Panc1 (cell line): ENCODE results near the gene HYAL2. TPM values are rescaled to one million over a fixed set of nuclear protein-coding genes. Genes with fewer than 3 reads are reported as not detected.
"Not testable (repeated sequence)": the region's sequence is repeated elsewhere in the genome, so short reads cannot be mapped to it uniquely, and the experiment has no call there.

Experiments used
- ATAC-seq: fragments of 200-7000 bp; cut with Tn5 transposase; 2 replicates; pipeline ENCODE4 v1.9.1; 2020; ENCODE audit warnings: mild to moderate bottlenecking, moderate library complexity
- BruUV-seq: library from RNA; stranded (reverse); fragments of 400-500 nt; replicated peaks from 2 replicates; lab custom pipeline; 2021; lab: Mats Ljungman, UMichigan
- CTCF ChIA-PET: fragments of 300-600 bp; sonication (Branson Sonifier 250); formaldehyde crosslinking; loops from one replicate; lab custom pipeline; 2022; ENCODE audit warnings: antibody characterized with exemption; lab: Charles Lee
- POLR2A ChIA-PET: fragments of 300-600 bp; sonication (Branson Sonifier 250); formaldehyde crosslinking; loops from one replicate; lab custom pipeline; 2022; ENCODE audit warnings: antibody characterized with exemption; lab: Charles Lee
- DNase-seq: peaks from one replicate; pipeline ENCODE4 v3.0.0-alpha.2; 2010; ENCODE audit warnings: low read depth, low spot score
- H3K27ac ChIP-seq: 2 replicates; pipeline ENCODE4 v1.5.1; 2011; ENCODE audit warnings: mild to moderate bottlenecking, low read length, inconsistent platforms
- H3K27me3 ChIP-seq: fragments of 200-500 bp; sonication (Bioruptor generic); 2 replicates; pipeline ENCODE4 v1.6.0; 2014; ENCODE audit warnings: low read length, inconsistent platforms; ENCODE audit not compliant: control insufficient read depth, insufficient read depth
- H3K36me3 ChIP-seq: fragments of 200-500 bp; sonication (Bioruptor generic); 2 replicates; pipeline ENCODE4 v1.5.1; 2014; ENCODE audit warnings: inconsistent platforms, mild to moderate bottlenecking, low read length, moderate library complexity; ENCODE audit not compliant: control insufficient read depth, insufficient read depth
- H3K4me1 ChIP-seq: 2 replicates; pipeline ENCODE4 v1.5.1; 2011; ENCODE audit warnings: inconsistent platforms, mild to moderate bottlenecking, low read length, moderate library complexity; ENCODE audit not compliant: control insufficient read depth, insufficient read depth
- H3K4me3 ChIP-seq, 2 experiments: 2 replicates each; pipeline ENCODE4 v1.5.1; 2011 to 2012; ENCODE audit warnings: low read depth in 2 of 2, low read length in 2 of 2, mild to moderate bottlenecking in 2 of 2, inconsistent platforms in 1 of 2, moderate library complexity in 1 of 2
- H3K9me3 ChIP-seq: fragments of 200-500 bp; sonication (Bioruptor generic); 2 replicates; pipeline ENCODE4 v1.5.1; 2014; ENCODE audit warnings: low read depth, mild to moderate bottlenecking, inconsistent platforms, low read length, moderate library complexity; ENCODE audit not compliant: control insufficient read depth, insufficient read depth
- POLR2AphosphoS5 ChIP-seq: IDR thresholded peaks from 2 replicates; pipeline ENCODE4 v1.6.1; 2012; ENCODE audit warnings: mild to moderate bottlenecking, low read depth, low read length, moderate library complexity
- SIN3A ChIP-seq: IDR thresholded peaks from 2 replicates; pipeline ENCODE4 v1.6.1; 2012; ENCODE audit warnings: low read depth, mild to moderate bottlenecking, low read length, moderate library complexity, borderline replicate concordance; ENCODE audit not compliant: insufficient read depth
- TCF7L2 ChIP-seq: IDR thresholded peaks from 2 replicates; pipeline ENCODE4 v1.6.1; 2011; ENCODE audit warnings: mild to moderate bottlenecking, low read depth, low read length, inconsistent platforms
- in situ Hi-C: cut with HindIII; loops from 2 replicates; pipeline ENCODE4 v1.10.0; 2016; ENCODE audit warnings: low sequenced_read_pairs, low pct_unique_long_range_greater_than_20kb
- intact Hi-C: fragments of 100-400 bp; cut with micrococcal nuclease; formaldehyde crosslinking; loops from one replicate; pipeline ENCODE4 v1.10.0; 2022; ENCODE audit not compliant: unreplicated experiment
- total RNA-seq: library from RNA; stranded (reverse); gene quantifications from one replicate; pipeline ENCODE4 v1.2.1, GENCODE V29; 2021; ENCODE audit not compliant: unreplicated experiment
- TF ChIP-seq, protein P1 (sequence below): fragments of 450-650 bp; IDR thresholded peaks from 2 replicates; pipeline ENCODE4 v1.5.1; 2017; ENCODE audit warnings: mild to moderate bottlenecking
- TF ChIP-seq, protein P2 (sequence below), 2 experiments: IDR thresholded peaks; 2 replicates each; pipeline ENCODE4 v1.6.1; 2011 to 2012; ENCODE audit warnings: low read depth in 2 of 2, control low read depth in 1 of 2, low read length in 1 of 2, mild to moderate bottlenecking in 1 of 2, moderate library complexity in 1 of 2; ENCODE audit not compliant: insufficient read depth in 1 of 2

Gene HYAL2
- total RNA-seq, 1 experiment from 2014 or later = 41.5 TPM

DNA sequence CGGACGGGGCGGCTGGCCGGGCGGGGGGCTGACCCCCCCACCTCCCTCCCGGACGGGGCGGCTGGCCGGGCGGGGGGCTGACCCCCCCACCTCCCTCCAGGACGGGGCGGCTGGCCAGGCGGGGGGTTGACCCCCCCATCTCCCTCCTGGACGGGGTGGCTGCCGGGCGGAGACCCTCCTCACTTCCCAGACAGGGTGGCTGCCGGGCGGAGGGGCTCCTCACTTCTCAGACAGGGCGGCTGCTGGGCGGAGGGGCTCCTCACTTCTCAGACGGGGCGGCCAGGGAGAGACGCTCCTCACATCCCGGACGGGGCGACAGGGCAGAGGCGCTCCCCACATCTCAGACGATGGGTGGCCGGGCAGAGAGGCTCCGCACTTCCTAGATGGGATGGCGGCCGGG is 10.5 kb downstream of the HYAL2 start:
- BruUV-seq, H3K9me3 ChIP-seq, H3K27me3 ChIP-seq, POLR2A ChIA-PET, H3K27ac ChIP-seq, ATAC-seq, CTCF ChIA-PET, H3K4me3 ChIP-seq, intact Hi-C loops, H3K4me1 ChIP-seq, H3K36me3 ChIP-seq, DNase-seq, in situ Hi-C loops: not testable (repeated sequence)

DNA sequence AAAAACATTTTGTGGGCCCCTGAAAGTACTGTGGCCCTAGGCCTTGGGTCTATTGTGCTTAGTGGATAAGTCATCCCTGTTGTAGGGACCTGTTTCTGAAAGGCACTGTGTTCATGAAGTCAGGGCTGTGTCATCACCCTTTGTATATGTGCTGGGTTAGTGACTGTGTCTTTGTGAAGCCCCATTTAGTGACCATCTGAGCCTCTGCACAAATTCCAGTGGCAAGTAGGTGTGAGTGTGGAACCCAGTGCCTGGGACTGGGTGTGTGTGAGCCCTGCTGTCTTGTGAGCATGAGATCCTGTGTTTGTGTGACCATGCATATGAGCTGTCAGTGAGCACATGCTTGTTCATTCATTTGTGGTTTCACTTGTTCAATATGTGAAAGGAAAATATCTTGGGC is 17.9 kb downstream of the HYAL2 start:
- BruUV-seq = no TSS peak
- ChIA-PET CTCF (interaction anchor here (0.6 kb wide), 1 partner anchor 25 kb away, joined by 6 read pairs; no protein-coding TSS in a partner anchor), POLR2A (no interaction called here)
- no peaks in the 10 kb centered on the region for H3K9me3 ChIP-seq
- no peak overlapping the region for H3K27ac ChIP-seq
- TF ChIP-seq, protein P1, sequence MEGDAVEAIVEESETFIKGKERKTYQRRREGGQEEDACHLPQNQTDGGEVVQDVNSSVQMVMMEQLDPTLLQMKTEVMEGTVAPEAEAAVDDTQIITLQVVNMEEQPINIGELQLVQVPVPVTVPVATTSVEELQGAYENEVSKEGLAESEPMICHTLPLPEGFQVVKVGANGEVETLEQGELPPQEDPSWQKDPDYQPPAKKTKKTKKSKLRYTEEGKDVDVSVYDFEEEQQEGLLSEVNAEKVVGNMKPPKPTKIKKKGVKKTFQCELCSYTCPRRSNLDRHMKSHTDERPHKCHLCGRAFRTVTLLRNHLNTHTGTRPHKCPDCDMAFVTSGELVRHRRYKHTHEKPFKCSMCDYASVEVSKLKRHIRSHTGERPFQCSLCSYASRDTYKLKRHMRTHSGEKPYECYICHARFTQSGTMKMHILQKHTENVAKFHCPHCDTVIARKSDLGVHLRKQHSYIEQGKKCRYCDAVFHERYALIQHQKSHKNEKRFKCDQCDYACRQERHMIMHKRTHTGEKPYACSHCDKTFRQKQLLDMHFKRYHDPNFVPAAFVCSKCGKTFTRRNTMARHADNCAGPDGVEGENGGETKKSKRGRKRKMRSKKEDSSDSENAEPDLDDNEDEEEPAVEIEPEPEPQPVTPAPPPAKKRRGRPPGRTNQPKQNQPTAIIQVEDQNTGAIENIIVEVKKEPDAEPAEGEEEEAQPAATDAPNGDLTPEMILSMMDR = no peak
- no peak for TF ChIP-seq POLR2AphosphoS5
- no peak for TF ChIP-seq SIN3A
- TF ChIP-seq, protein P2, sequence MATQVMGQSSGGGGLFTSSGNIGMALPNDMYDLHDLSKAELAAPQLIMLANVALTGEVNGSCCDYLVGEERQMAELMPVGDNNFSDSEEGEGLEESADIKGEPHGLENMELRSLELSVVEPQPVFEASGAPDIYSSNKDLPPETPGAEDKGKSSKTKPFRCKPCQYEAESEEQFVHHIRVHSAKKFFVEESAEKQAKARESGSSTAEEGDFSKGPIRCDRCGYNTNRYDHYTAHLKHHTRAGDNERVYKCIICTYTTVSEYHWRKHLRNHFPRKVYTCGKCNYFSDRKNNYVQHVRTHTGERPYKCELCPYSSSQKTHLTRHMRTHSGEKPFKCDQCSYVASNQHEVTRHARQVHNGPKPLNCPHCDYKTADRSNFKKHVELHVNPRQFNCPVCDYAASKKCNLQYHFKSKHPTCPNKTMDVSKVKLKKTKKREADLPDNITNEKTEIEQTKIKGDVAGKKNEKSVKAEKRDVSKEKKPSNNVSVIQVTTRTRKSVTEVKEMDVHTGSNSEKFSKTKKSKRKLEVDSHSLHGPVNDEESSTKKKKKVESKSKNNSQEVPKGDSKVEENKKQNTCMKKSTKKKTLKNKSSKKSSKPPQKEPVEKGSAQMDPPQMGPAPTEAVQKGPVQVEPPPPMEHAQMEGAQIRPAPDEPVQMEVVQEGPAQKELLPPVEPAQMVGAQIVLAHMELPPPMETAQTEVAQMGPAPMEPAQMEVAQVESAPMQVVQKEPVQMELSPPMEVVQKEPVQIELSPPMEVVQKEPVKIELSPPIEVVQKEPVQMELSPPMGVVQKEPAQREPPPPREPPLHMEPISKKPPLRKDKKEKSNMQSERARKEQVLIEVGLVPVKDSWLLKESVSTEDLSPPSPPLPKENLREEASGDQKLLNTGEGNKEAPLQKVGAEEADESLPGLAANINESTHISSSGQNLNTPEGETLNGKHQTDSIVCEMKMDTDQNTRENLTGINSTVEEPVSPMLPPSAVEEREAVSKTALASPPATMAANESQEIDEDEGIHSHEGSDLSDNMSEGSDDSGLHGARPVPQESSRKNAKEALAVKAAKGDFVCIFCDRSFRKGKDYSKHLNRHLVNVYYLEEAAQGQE (IDR thresholded peaks at IDR 0.05; ENCODE audit: insufficient read depth in 1 of 2, low read depth in 2 of 2, low read length in 1 of 2) = no peak
- TF ChIP-seq TCF7L2 = no peak
- intact Hi-C loops = no loop called here
- in situ Hi-C loops = no loop called here
- no peak overlapping the region for H3K4me3 ChIP-seq
- H3K36me3 ChIP-seq = no peaks in the 10 kb centered on the region
- ATAC-seq = no peak
- no peaks in the 10 kb centered on the region for H3K27me3 ChIP-seq
- no peak for DNase-seq
- no peaks in the 10 kb centered on the region for H3K4me1 ChIP-seq

DNA sequence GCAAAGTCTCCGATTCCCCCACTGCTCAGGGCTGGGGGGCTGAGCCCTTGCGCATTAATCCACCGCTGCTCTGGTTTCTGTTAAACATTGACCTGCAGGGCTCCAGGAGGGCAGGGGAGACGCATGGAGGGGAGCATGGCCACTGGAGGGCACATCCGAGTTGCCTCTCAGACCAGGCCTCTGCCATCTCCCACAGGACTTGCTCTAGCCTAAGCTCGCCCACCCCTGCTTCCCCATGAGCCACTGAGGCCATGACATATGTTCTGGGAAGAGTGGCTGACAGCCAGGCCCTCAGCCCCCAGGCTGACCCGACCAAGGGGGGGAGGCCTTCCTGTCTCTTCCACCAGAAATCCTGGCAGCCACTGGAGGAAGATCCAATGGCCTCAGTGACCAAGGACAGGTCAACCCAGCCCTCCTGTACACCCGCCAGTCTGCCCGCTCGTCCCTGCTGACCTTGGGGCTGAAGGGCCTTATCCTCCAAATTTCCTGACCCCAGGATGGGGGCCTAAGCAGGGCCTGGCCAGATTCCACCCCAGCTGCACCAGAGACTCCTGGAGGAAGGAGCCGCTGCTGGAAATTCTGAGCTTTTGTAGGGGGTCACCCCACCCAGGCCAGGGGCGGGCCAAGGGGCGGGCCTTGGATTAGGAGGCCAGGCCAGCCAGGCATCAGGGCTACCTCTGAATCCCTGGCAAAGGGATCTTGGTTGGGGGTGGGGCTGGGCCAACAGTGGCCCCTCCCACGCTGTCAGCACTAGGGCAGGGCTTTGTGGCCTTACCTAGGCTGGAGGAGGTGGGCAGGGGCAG is 19.3 kb downstream of the HYAL2 start, which contains the start of gene HYAL1:
Gene HYAL1 (minus strand): TSS at position 562 of the 803 bp plus-strand sequence. CDS start 618 bp downstream, outside the sequence.
- Histone ChIP-seq H3K4me1 (peaks cover 3% of the 10 kb centered on the region), H3K9me3 (no peaks in the 10 kb centered on the region), H3K27me3 (no peaks in the 10 kb centered on the region), H3K4me3 (no peak within 1 kb of the TSS), H3K36me3 (no peaks in the 10 kb centered on the region), H3K27ac (no peak within 1 kb of the TSS)
- no TSS peak for BruUV-seq
- no peak for ATAC-seq
- POLR2A ChIA-PET = no interaction called here
- TF ChIP-seq, protein P2 (IDR thresholded peaks at IDR 0.05; ENCODE audit: insufficient read depth in 1 of 2, low read depth in 2 of 2, low read length in 1 of 2) = no peak
- TF ChIP-seq, protein P1 = no peak; the same call in 1 of the 2 replicates
- TF ChIP-seq POLR2AphosphoS5 = no peak
- TF ChIP-seq SIN3A = no peak
- no peak for TF ChIP-seq TCF7L2
- in situ Hi-C loops = no loop called here
- no peak for DNase-seq
- intact Hi-C loops = no loop called here
- CTCF ChIA-PET = no interaction called here
